ENCODE measurements around the gene SCP2.

Gene SCP2

GRCh38 chr1:53025034-53025768, 98.1 kb downstream of the SCP2 start:
- no CpG with 5 or more reads among the region's 2 CpGs for WGBS, 2 donors (ENCODE audit: extremely low coverage in 2 of 2, insufficient read length in 2 of 2, insufficient replicate concordance in 1 of 2)

GRCh38 chr1:53025769-53026112, 98.7 kb downstream of the SCP2 start:
- Histone ChIP-seq H3K79me1 (ENCODE audit: low read depth, low read length) (no peaks in the 10 kb centered on the region), H3K23ac (ENCODE audit: low read depth, low read length, poor library complexity) (no peak overlapping the region), H3K4me2 (ENCODE audit: insufficient read depth, low read length, poor library complexity, severe bottlenecking) (no peak overlapping the region), H2AFZ (ENCODE audit: low read length) (no peak overlapping the region), H2BK120ac (ENCODE audit: low read depth, low read length) (no peak overlapping the region), H3K14ac (ENCODE audit: low read length) (no peak overlapping the region), H3K36me3 (replicated peaks in 1 of 2; ENCODE audit: control insufficient read depth in 2 of 2, insufficient read depth in 2 of 2, low read length in 2 of 2) (no peaks in the 10 kb centered on the region), H4K91ac (ENCODE audit: low read depth, low read length, poor library complexity) (no peak overlapping the region), H3K27me3 (ENCODE audit: control insufficient read depth in 3 of 3, insufficient read depth in 3 of 3, low read depth in 1 of 3, low read length in 3 of 3) (no peaks in the 10 kb centered on the region), H3K4me1 (ENCODE audit: control insufficient read depth in 2 of 2, insufficient read depth in 1 of 2, low read depth in 1 of 2, low read length in 2 of 2) (peaks cover 0 to 9% of the 10 kb centered on the region in 2 donors), H2AK5ac (ENCODE audit: low read depth, low read length) (no peak overlapping the region), H4K8ac (ENCODE audit: low read depth, low read length) (no peak overlapping the region), H3K18ac (ENCODE audit: low read length) (no peak overlapping the region), H3K4me3 (ENCODE audit: low read length in 2 of 2) (no peak overlapping the region), H3K9me3 (replicated peaks in 1 of 2; ENCODE audit: control insufficient read depth in 2 of 2, insufficient read depth in 1 of 2, low read depth in 1 of 2, low read length in 2 of 2) (no peaks in the 10 kb centered on the region), H3K9ac (ENCODE audit: low read depth, low read length, poor library complexity) (no peak overlapping the region), H3K4ac (ENCODE audit: low read length) (no peak overlapping the region), H2BK5ac (ENCODE audit: low read length) (no peak overlapping the region), H2BK12ac (ENCODE audit: low read length) (no peak overlapping the region), H3K27ac (replicated peaks; ENCODE audit: low read length) (no peak overlapping the region), H2BK15ac (ENCODE audit: low read length) (no peak overlapping the region)
- no peak for DNase-seq (ENCODE audit: low spot score)
- no CpG with 5 or more reads among the region's 2 CpGs for WGBS, 2 donors (ENCODE audit: extremely low coverage in 2 of 2, insufficient read length in 2 of 2, insufficient replicate concordance in 1 of 2)

More at GRCh38 chr1:53025034-53025768, 98.1 kb downstream of the SCP2 start:
- Histone ChIP-seq H3K14ac (ENCODE audit: low read length) (no peak overlapping the region), H3K27me3 (ENCODE audit: control insufficient read depth in 3 of 3, insufficient read depth in 3 of 3, low read depth in 1 of 3, low read length in 3 of 3) (no peaks in the 10 kb centered on the region), H4K91ac (ENCODE audit: low read depth, low read length, poor library complexity) (no peak overlapping the region), H3K9ac (ENCODE audit: low read depth, low read length, poor library complexity) (no peak overlapping the region), H3K27ac (replicated peaks; ENCODE audit: low read length) (no peak overlapping the region), H2BK15ac (ENCODE audit: low read length) (no peak overlapping the region), H3K23ac (ENCODE audit: low read depth, low read length, poor library complexity) (no peak overlapping the region), H3K18ac (ENCODE audit: low read length) (no peak overlapping the region), H3K4ac (ENCODE audit: low read length) (no peak overlapping the region), H3K4me1 (ENCODE audit: control insufficient read depth in 2 of 2, insufficient read depth in 1 of 2, low read depth in 1 of 2, low read length in 2 of 2) (peaks cover 0 to 9% of the 10 kb centered on the region in 2 donors), H3K4me3 (ENCODE audit: low read length in 2 of 2) (no peak overlapping the region), H3K4me2 (ENCODE audit: insufficient read depth, low read length, poor library complexity, severe bottlenecking) (no peak overlapping the region), H3K36me3 (replicated peaks in 1 of 2; ENCODE audit: control insufficient read depth in 2 of 2, insufficient read depth in 2 of 2, low read length in 2 of 2) (no peaks in the 10 kb centered on the region), H2AFZ (ENCODE audit: low read length) (no peak overlapping the region), H2AK5ac (ENCODE audit: low read depth, low read length) (no peak overlapping the region), H2BK5ac (ENCODE audit: low read length) (no peak overlapping the region), H2BK12ac (ENCODE audit: low read length) (no peak overlapping the region), H3K9me3 (replicated peaks in 1 of 2; ENCODE audit: control insufficient read depth in 2 of 2, insufficient read depth in 1 of 2, low read depth in 1 of 2, low read length in 2 of 2) (no peaks in the 10 kb centered on the region), H3K79me1 (ENCODE audit: low read depth, low read length) (no peaks in the 10 kb centered on the region), H2BK120ac (ENCODE audit: low read depth, low read length) (no peak overlapping the region), H4K8ac (ENCODE audit: low read depth, low read length) (no peak overlapping the region)
- no peak for DNase-seq (ENCODE audit: low spot score)

GRCh38 chr1:53026254-53026653, 99.2 kb downstream of the SCP2 start:
- no peak overlapping the region for H3K23ac ChIP-seq (ENCODE audit: low read depth, low read length, poor library complexity)
- H3K4me1 ChIP-seq (ENCODE audit: control insufficient read depth in 2 of 2, insufficient read depth in 1 of 2, low read depth in 1 of 2, low read length in 2 of 2) = peaks cover 0 to 9% of the 10 kb centered on the region in 2 donors
- H2BK15ac ChIP-seq (ENCODE audit: low read length) = no peak overlapping the region
- H3K9me3 ChIP-seq (replicated peaks in 1 of 2; ENCODE audit: control insufficient read depth in 2 of 2, insufficient read depth in 1 of 2, low read depth in 1 of 2, low read length in 2 of 2) = no peaks in the 10 kb centered on the region
- H2BK5ac ChIP-seq (ENCODE audit: low read length) = no peak overlapping the region
- no peak overlapping the region for H3K27ac ChIP-seq (replicated peaks; ENCODE audit: low read length)
- H3K79me1 ChIP-seq (ENCODE audit: low read depth, low read length) = no peaks in the 10 kb centered on the region
- no peak overlapping the region for H2AK5ac ChIP-seq (ENCODE audit: low read depth, low read length)
- no CpG with 5 or more reads among the region's 2 CpGs for WGBS, 2 donors (ENCODE audit: extremely low coverage in 2 of 2, insufficient read length in 2 of 2, insufficient replicate concordance in 1 of 2)
- H4K8ac ChIP-seq (ENCODE audit: low read depth, low read length) = no peak overlapping the region
- H2BK120ac ChIP-seq (ENCODE audit: low read depth, low read length) = no peak overlapping the region
- no peak for DNase-seq (ENCODE audit: low spot score)
- no peak overlapping the region for H3K18ac ChIP-seq (ENCODE audit: low read length)
- no peaks in the 10 kb centered on the region for H3K27me3 ChIP-seq (ENCODE audit: control insufficient read depth in 3 of 3, insufficient read depth in 3 of 3, low read depth in 1 of 3, low read length in 3 of 3)
- no peak overlapping the region for H2BK12ac ChIP-seq (ENCODE audit: low read length)
- H3K9ac ChIP-seq (ENCODE audit: low read depth, low read length, poor library complexity) = no peak overlapping the region
- no peaks in the 10 kb centered on the region for H3K36me3 ChIP-seq (replicated peaks in 1 of 2; ENCODE audit: control insufficient read depth in 2 of 2, insufficient read depth in 2 of 2, low read length in 2 of 2)
- H2AFZ ChIP-seq (ENCODE audit: low read length) = no peak overlapping the region
- H3K14ac ChIP-seq (ENCODE audit: low read length) = no peak overlapping the region
- H4K91ac ChIP-seq (ENCODE audit: low read depth, low read length, poor library complexity) = no peak overlapping the region
- no peak overlapping the region for H3K4me3 ChIP-seq (ENCODE audit: low read length in 2 of 2)
- H3K4me2 ChIP-seq (ENCODE audit: insufficient read depth, low read length, poor library complexity, severe bottlenecking) = no peak overlapping the region
- H3K4ac ChIP-seq (ENCODE audit: low read length) = no peak overlapping the region

- no peak overlapping the region for H3K9ac ChIP-seq (ENCODE audit: low read depth, low read length, poor library complexity)
- H2BK15ac ChIP-seq (ENCODE audit: low read length) = no peak overlapping the region
- H3K23ac ChIP-seq (ENCODE audit: low read depth, low read length, poor library complexity) = no peak overlapping the region
- H3K79me1 ChIP-seq (ENCODE audit: low read depth, low read length) = no peaks in the 10 kb centered on the region
- H2BK5ac ChIP-seq (ENCODE audit: low read length) = no peak overlapping the region
- no peak overlapping the region for H3K14ac ChIP-seq (ENCODE audit: low read length)
- no peak overlapping the region for H4K91ac ChIP-seq (ENCODE audit: low read depth, low read length, poor library complexity)
- no peak overlapping the region for H3K4ac ChIP-seq (ENCODE audit: low read length)
- H2AFZ ChIP-seq (ENCODE audit: low read length) = no peak overlapping the region
- H2AK5ac ChIP-seq (ENCODE audit: low read depth, low read length) = no peak overlapping the region
- no peak overlapping the region for H2BK120ac ChIP-seq (ENCODE audit: low read depth, low read length)
- no peak overlapping the region for H3K18ac ChIP-seq (ENCODE audit: low read length)
- H3K36me3 ChIP-seq (replicated peaks in 1 of 2; ENCODE audit: control insufficient read depth in 2 of 2, insufficient read depth in 2 of 2, low read length in 2 of 2) = no peaks in the 10 kb centered on the region
- no peaks in the 10 kb centered on the region for H3K9me3 ChIP-seq (replicated peaks in 1 of 2; ENCODE audit: control insufficient read depth in 2 of 2, insufficient read depth in 1 of 2, low read depth in 1 of 2, low read length in 2 of 2)
- no peak for DNase-seq (ENCODE audit: low spot score)
- H3K4me3 ChIP-seq (ENCODE audit: low read length in 2 of 2) = no peak overlapping the region
- no peak overlapping the region for H3K27ac ChIP-seq (replicated peaks; ENCODE audit: low read length)
- H3K4me2 ChIP-seq (ENCODE audit: insufficient read depth, low read length, poor library complexity, severe bottlenecking) = no peak overlapping the region
- WGBS, 2 donors (ENCODE audit: extremely low coverage in 2 of 2, insufficient read length in 2 of 2, insufficient replicate concordance in 1 of 2) = no CpG with 5 or more reads among the region's 1 CpG
- no peaks in the 10 kb centered on the region for H3K4me1 ChIP-seq (ENCODE audit: control insufficient read depth in 2 of 2, insufficient read depth in 1 of 2, low read depth in 1 of 2, low read length in 2 of 2)
- no peaks in the 10 kb centered on the region for H3K27me3 ChIP-seq (ENCODE audit: control insufficient read depth in 3 of 3, insufficient read depth in 3 of 3, low read depth in 1 of 3, low read length in 3 of 3)
- H4K8ac ChIP-seq (ENCODE audit: low read depth, low read length) = no peak overlapping the region
- no peak overlapping the region for H2BK12ac ChIP-seq (ENCODE audit: low read length)
Observed at GRCh38 chr1:53031732-53032131, 104.7 kb downstream of the SCP2 start.

Measured in neuronal stem cell (in vitro differentiated cells).